Body of pancreas (tissue), 4 donors: ENCODE results near the gene CA5B.

Experiments used
- CTCF ChIP-seq, 7 experiments: fragments of 450-650 bp in 4 of 7; fragments of 200-600 bp in 3 of 7; sonication (generic) in 3 of 7; IDR thresholded peaks; one replicate each; pipeline ENCODE4 v1.5.1; 2016 to 2019; ENCODE audit warnings: antibody characterized with exemption in 7 of 7
- POLR2A ChIP-seq, 3 donors: fragments of 450-650 bp; IDR thresholded peaks; one replicate each; pipeline ENCODE4 v1.6.1; 2016; ENCODE audit warnings: antibody characterized with exemption in 3 of 3, mild to moderate bottlenecking in 2 of 3

GRCh38 chrX:15789979-15790768, 52.1 kb downstream of the CA5B start, which contains the start of gene ZRSR2:
- no peak for TF ChIP-seq CTCF (IDR thresholded peaks at IDR 0.05)
- TF ChIP-seq POLR2A (IDR thresholded peaks at IDR 0.05) = peak; percentile 16 to 70 (median 66)
